Right atrium auricular region (tissue), 2 donors: Measurements from ENCODE around the gene NFILZ. TPM values are rescaled to one million over a fixed set of nuclear protein-coding genes. Genes with fewer than 3 reads are reported as not detected.

ENCODE experiments used
- DNase-seq: peaks from one replicate; pipeline ENCODE4 v3.0.0-alpha.2; 2019; ENCODE audit warnings: low spot score
- H3K27ac ChIP-seq, 2 donors: fragments of 200-600 bp; sonication (generic); 1 replicate in 1 of 2; 2 replicates in 1 of 2; pipeline ENCODE4 v1.5.1; 2016 to 2019
- H3K27me3 ChIP-seq, 2 donors: fragments of 200-600 bp; sonication (generic); one replicate each; pipeline versions ENCODE4 v1.5.1 to v1.6.0; 2017 to 2019
- H3K36me3 ChIP-seq: fragments of 200-600 bp; sonication (generic); one replicate; pipeline ENCODE4 v1.5.1; 2016
- H3K4me1 ChIP-seq, 2 donors: fragments of 200-600 bp; sonication (generic); one replicate each; pipeline versions ENCODE4 v1.5.1 to v1.6.0; 2017 to 2019
- H3K4me3 ChIP-seq, 2 donors: fragments of 200-600 bp; sonication (generic); 1 replicate in 1 of 2; 2 replicates in 1 of 2; pipeline ENCODE4 v1.5.1; 2017 to 2019; ENCODE audit warnings: mild to moderate bottlenecking in 1 of 2, moderate library complexity in 1 of 2
- H3K9me3 ChIP-seq, 2 donors: fragments of 200-600 bp; sonication (generic); one replicate each; pipeline ENCODE4 v1.5.1; 2019
- CTCF ChIP-seq, 2 donors: fragments of 200-600 bp; sonication (generic); IDR thresholded peaks; one replicate each; pipeline ENCODE4 v1.5.1; 2019; ENCODE audit warnings: antibody characterized with exemption in 2 of 2
- total RNA-seq, 2 donors: library from RNA; depleted of rRNA; stranded (reverse); fragments of >200 nt; gene quantifications; one replicate each; pipeline ENCODE4 v1.1.0, GENCODE V29; 2016

NFILZ gene
- total RNA-seq, 2 donors from 2014 or later = not detected

- DNase-seq = no peak
- no peak for TF ChIP-seq CTCF (IDR thresholded peaks at IDR 0.05)
- H3K36me3 ChIP-seq = peaks cover 24% of the 10 kb centered on the region
Observed at GRCh38 chr19:8600816-8601215, 29.6 kb upstream of the NFILZ start.

GRCh38 chr19:8601796-8602195 is 28.6 kb upstream of the NFILZ start:
- H3K36me3 ChIP-seq = peaks cover 22% of the 10 kb centered on the region
- no peak for TF ChIP-seq CTCF (IDR thresholded peaks at IDR 0.05)
- H3K4me3 ChIP-seq = no peak overlapping the region
- H3K9me3 ChIP-seq = peaks cover 3 to 10% of the 10 kb centered on the region in 2 donors
- peaks cover 0 to 1% of the 10 kb centered on the region in 2 donors for H3K4me1 ChIP-seq
- no peaks in the 10 kb centered on the region for H3K27me3 ChIP-seq
- DNase-seq = no peak
- no peak overlapping the region for H3K27ac ChIP-seq

More at GRCh38 chr19:8600816-8601215, 29.6 kb upstream of the NFILZ start:
- H3K27ac ChIP-seq = no peak overlapping the region
- H3K4me3 ChIP-seq = no peak overlapping the region
- H3K4me1 ChIP-seq = peaks cover 0 to 2% of the 10 kb centered on the region in 2 donors
- H3K9me3 ChIP-seq = peaks cover 3 to 10% of the 10 kb centered on the region in 2 donors
- no peaks in the 10 kb centered on the region for H3K27me3 ChIP-seq

GRCh38 chr19:8605514-8605913 is 24.9 kb upstream of the NFILZ start:
- Histone ChIP-seq H3K4me3 (no peak overlapping the region), H3K27me3 (no peaks in the 10 kb centered on the region), H3K27ac (no peak overlapping the region), H3K9me3 (peaks cover 3 to 10% of the 10 kb centered on the region in 2 donors), H3K4me1 (peaks cover 0 to 28% of the 10 kb centered on the region in 2 donors), H3K36me3 (peaks cover 10% of the 10 kb centered on the region)
- TF ChIP-seq CTCF (IDR thresholded peaks at IDR 0.05) = no peak
- no peak for DNase-seq

- Histone ChIP-seq H3K9me3 (peaks cover 3 to 10% of the 10 kb centered on the region in 2 donors), H3K4me3 (no peak overlapping the region), H3K4me1 (peaks cover 0 to 38% of the 10 kb centered on the region in 2 donors), H3K27ac (no peak overlapping the region), H3K36me3 (peaks cover 10% of the 10 kb centered on the region), H3K27me3 (no peaks in the 10 kb centered on the region)
- no peak for TF ChIP-seq CTCF (IDR thresholded peaks at IDR 0.05)
- DNase-seq = peak; percentile 84
Observed at GRCh38 chr19:8607386-8607785, 23.0 kb upstream of the NFILZ start.

GRCh38 chr19:8608941-8609278 is 21.5 kb upstream of the NFILZ start:
- Histone ChIP-seq H3K9me3 (peaks cover 3 to 10% of the 10 kb centered on the region in 2 donors), H3K27ac (peak overlapping the region; percentile 73 to 91), H3K36me3 (peaks cover 7% of the 10 kb centered on the region), H3K27me3 (no peaks in the 10 kb centered on the region), H3K4me3 (peak overlapping the region; percentile 58 to 60), H3K4me1 (peaks cover 0 to 38% of the 10 kb centered on the region in 2 donors)
- DNase-seq = no peak
- TF ChIP-seq CTCF (IDR thresholded peaks at IDR 0.05) = no peak
